Retinal pigment epithelial cell (primary cell): Measurements from ENCODE around the gene LRRTM4.
"Not testable (repeated sequence)": the region's sequence is repeated elsewhere in the genome, so short reads cannot be mapped to it uniquely, and the experiment has no call there.

Source experiments
- DNase-seq: peaks from one replicate; pipeline ENCODE4 v3.0.0-alpha.2; 2010; ENCODE audit warnings: low read depth
- H3K4me3 ChIP-seq: 2 replicates; pipeline ENCODE4 v1.5.1; 2011; ENCODE audit warnings: mild to moderate bottlenecking, low read length, control low read depth, moderate library complexity
- TF ChIP-seq, protein P1 (sequence below): conservative IDR thresholded peaks from 2 replicates; pipeline ENCODE4 v1.5.1; 2011; ENCODE audit warnings: low read depth, low read length, control low read depth, inconsistent platforms

The LRRTM4 gene

DNA sequence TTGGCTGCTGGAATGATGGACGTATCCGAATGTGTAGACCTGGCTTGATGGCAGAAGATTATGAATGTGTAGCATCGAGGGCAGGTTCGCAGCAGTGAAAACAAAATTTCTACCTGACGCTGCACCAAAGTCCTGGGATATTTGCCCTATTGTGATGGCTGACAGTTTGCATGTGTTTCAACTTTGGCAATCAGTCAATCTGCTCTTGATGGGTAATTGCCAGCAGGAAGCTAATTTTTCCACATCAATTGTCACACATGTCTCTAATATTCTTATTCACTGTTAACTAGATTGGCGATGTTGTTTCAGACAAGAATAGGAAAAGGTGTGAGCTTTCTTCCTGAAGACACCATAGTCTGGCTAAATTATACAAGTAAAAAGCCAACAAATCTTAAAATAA, 821.3 kb downstream of the LRRTM4 start:
- H3K4me3 ChIP-seq: no peak overlapping the region
- TF ChIP-seq, protein P1, sequence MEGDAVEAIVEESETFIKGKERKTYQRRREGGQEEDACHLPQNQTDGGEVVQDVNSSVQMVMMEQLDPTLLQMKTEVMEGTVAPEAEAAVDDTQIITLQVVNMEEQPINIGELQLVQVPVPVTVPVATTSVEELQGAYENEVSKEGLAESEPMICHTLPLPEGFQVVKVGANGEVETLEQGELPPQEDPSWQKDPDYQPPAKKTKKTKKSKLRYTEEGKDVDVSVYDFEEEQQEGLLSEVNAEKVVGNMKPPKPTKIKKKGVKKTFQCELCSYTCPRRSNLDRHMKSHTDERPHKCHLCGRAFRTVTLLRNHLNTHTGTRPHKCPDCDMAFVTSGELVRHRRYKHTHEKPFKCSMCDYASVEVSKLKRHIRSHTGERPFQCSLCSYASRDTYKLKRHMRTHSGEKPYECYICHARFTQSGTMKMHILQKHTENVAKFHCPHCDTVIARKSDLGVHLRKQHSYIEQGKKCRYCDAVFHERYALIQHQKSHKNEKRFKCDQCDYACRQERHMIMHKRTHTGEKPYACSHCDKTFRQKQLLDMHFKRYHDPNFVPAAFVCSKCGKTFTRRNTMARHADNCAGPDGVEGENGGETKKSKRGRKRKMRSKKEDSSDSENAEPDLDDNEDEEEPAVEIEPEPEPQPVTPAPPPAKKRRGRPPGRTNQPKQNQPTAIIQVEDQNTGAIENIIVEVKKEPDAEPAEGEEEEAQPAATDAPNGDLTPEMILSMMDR: no peak
- DNase-seq: no peak

DNA sequence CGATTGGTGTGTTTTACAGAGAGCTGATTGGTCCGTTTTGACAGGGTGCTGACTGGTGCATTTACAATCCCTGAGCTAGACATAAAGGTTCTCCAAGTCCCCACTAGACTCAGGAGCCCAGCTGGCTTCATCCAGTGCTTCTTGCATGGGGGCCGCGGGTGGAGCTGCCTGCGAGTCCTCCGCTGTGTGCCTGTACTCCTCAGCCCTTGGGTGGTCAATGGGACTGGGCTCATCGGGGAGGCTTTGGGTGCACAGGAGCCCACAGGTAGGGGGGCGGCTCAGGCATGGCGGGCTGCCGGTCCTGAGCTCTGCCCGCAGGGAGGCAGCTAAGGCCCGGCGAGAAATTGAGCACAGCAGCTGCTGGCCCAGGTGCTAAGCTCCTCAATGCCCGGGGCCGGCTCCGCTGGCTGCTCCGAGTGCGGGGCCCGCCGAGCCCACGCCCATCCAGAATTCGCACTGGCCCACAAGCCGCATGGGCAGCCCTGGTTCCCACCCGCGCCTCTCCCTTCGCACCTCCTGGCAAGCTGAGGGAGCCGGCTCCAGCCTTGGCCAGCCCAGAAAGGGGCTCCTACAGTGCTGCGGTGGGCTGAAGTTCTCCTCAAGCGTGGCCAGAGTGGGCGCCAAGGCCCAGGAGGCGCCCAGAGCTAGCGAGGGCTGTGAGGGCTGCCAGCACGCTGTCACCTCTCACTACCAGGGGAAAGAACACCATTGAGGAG, 824.0 kb downstream of the LRRTM4 start:
- H3K4me3 ChIP-seq, DNase-seq: not testable (repeated sequence)
